PC-9 (cell line): ENCODE results near the gene SLC35A5.

Experiments used
- EZH2 ChIP-seq: fragments of 200-600 bp; sonication (generic); IDR thresholded peaks from 2 replicates; pipeline ENCODE4 v1.8.0; 2017; ENCODE audit warnings: antibody characterized with exemption, low read depth
- TF ChIP-seq, protein P1 (sequence below): fragments of 200-600 bp; sonication (generic); conservative IDR thresholded peaks from 2 replicates; pipeline ENCODE4 v1.6.1; 2017; ENCODE audit warnings: mixed run types, antibody characterized with exemption, mild to moderate bottlenecking, moderate library complexity

- TF ChIP-seq, protein P1, sequence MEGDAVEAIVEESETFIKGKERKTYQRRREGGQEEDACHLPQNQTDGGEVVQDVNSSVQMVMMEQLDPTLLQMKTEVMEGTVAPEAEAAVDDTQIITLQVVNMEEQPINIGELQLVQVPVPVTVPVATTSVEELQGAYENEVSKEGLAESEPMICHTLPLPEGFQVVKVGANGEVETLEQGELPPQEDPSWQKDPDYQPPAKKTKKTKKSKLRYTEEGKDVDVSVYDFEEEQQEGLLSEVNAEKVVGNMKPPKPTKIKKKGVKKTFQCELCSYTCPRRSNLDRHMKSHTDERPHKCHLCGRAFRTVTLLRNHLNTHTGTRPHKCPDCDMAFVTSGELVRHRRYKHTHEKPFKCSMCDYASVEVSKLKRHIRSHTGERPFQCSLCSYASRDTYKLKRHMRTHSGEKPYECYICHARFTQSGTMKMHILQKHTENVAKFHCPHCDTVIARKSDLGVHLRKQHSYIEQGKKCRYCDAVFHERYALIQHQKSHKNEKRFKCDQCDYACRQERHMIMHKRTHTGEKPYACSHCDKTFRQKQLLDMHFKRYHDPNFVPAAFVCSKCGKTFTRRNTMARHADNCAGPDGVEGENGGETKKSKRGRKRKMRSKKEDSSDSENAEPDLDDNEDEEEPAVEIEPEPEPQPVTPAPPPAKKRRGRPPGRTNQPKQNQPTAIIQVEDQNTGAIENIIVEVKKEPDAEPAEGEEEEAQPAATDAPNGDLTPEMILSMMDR: peak; percentile 14; the same call in 1 of the 2 replicates
- TF ChIP-seq EZH2: no peak
Observed at GRCh38 chr3:112561734-112562529, at the start of gene SLC35A5, which contains the start of gene ATG3.
